Uterus (tissue), 2 donors: ENCODE results near the gene PLEKHD1.

Experiments
- CTCF ChIP-seq, 4 experiments: fragments of 200-600 bp in 2 of 4; fragments of 450-650 bp in 2 of 4; sonication (generic) in 2 of 4; IDR thresholded peaks; one replicate each; pipeline ENCODE4 v1.5.1; 2016 to 2019; ENCODE audit warnings: antibody characterized with exemption in 4 of 4, mild to moderate bottlenecking in 2 of 4, moderate library complexity in 1 of 4
- POLR2A ChIP-seq, 2 donors: fragments of 450-650 bp; IDR thresholded peaks; one replicate each; pipeline ENCODE4 v1.6.1; 2016; ENCODE audit warnings: antibody characterized with exemption in 2 of 2, mild to moderate bottlenecking in 1 of 2, moderate library complexity in 1 of 2

- TF ChIP-seq POLR2A (IDR thresholded peaks at IDR 0.05) (no peak), CTCF (IDR thresholded peaks at IDR 0.05) (no peak)
Observed at GRCh38 chr14:69572841-69573135, 88.3 kb downstream of the PLEKHD1 start.
